Sigmoid colon (tissue), 7 donors: ENCODE measurements around the gene SLC3A2. TPM values are rescaled to one million over a fixed set of nuclear protein-coding genes. Genes with fewer than 3 reads are reported as not detected.
"Not testable (repeated sequence)": the region's sequence is repeated elsewhere in the genome, so short reads cannot be mapped to it uniquely, and the experiment has no call there.

Experiments
- DNase-seq: peaks from one replicate; pipeline ENCODE4 v3.0.0-alpha.2; 2019
- H3K27ac ChIP-seq, 4 donors: fragments of 200-600 bp; sonication (generic); one replicate each; pipeline ENCODE4 v1.5.1; 2016 to 2019; ENCODE audit warnings: mild to moderate bottlenecking in 1 of 4
- H3K27me3 ChIP-seq, 3 donors: fragments of 200-600 bp; sonication (generic); one replicate each; pipeline ENCODE4 v1.5.1; 2019; ENCODE audit warnings: mild to moderate bottlenecking in 1 of 3
- H3K36me3 ChIP-seq, 4 donors: fragments of 200-600 bp; sonication (generic); one replicate each; pipeline ENCODE4 v1.5.1; 2016 to 2019
- H3K4me1 ChIP-seq, 4 donors: fragments of 200-600 bp; sonication (generic); one replicate each; pipeline ENCODE4 v1.5.1; 2017 to 2019
- H3K4me3 ChIP-seq, 4 donors: fragments of 200-600 bp; sonication (generic); one replicate each; pipeline ENCODE4 v1.5.1; 2017 to 2019; ENCODE audit warnings: mild to moderate bottlenecking in 2 of 4, moderate library complexity in 1 of 4
- H3K9me3 ChIP-seq, 4 donors: fragments of 200-600 bp in 3 of 4; sonication (generic) in 3 of 4; one replicate each; pipeline versions ENCODE4 v1.5.1 to v1.6.1; 2013 to 2019
- CTCF ChIP-seq, 4 experiments: fragments of 450-650 bp in 3 of 4; fragments of 200-600 bp in 1 of 4; IDR thresholded peaks; one replicate each; pipeline ENCODE4 v1.5.1; 2016 to 2019; ENCODE audit warnings: antibody characterized with exemption in 4 of 4, mild to moderate bottlenecking in 3 of 4, moderate library complexity in 2 of 4
- EP300 ChIP-seq, 4 donors: sonication (generic); formaldehyde crosslinking; IDR thresholded peaks; one replicate each; pipeline ENCODE4 v1.6.1; 2017; ENCODE audit warnings: antibody characterized with exemption in 4 of 4
- POLR2A ChIP-seq, 2 donors: fragments of 450-650 bp; IDR thresholded peaks; one replicate each; pipeline ENCODE4 v1.6.1; 2016; ENCODE audit warnings: antibody characterized with exemption in 2 of 2, mild to moderate bottlenecking in 2 of 2, moderate library complexity in 2 of 2
- POLR2AphosphoS5 ChIP-seq, 4 donors: sonication (generic); formaldehyde crosslinking; IDR thresholded peaks; one replicate each; pipeline ENCODE4 v1.6.1; 2017; ENCODE audit warnings: antibody characterized with exemption in 4 of 4
- WGBS, 2 donors: extraction: QIAGEN DNeasy Blood & Tissue Kit; methylation state at CpG; one replicate each; pipeline ENCODE4 v1.1.7; 2013; 5-methylcytosine and 5-hydroxymethylcytosine counted together
- intact Hi-C: fragments of 100-400 bp; cut with DNase I; formaldehyde crosslinking; loops from one replicate; pipeline ENCODE4 v1.15.1; 2023
- polyA plus RNA-seq, 3 donors: library from polyadenylated mRNA; stranded (reverse); fragments of 200-250 nt; gene quantifications; one replicate each; pipeline ENCODE4 v1.2.3, GENCODE V29; 2013
- total RNA-seq, 4 donors: library from RNA; depleted of rRNA; stranded (reverse); fragments of >200 nt; gene quantifications; one replicate each; pipeline ENCODE4 v1.1.0, GENCODE V29; 2016
- donor health status: healthy with polysubstance abuse.
- donor health status: Bipolar disorder and iron deficiency.
- donor health status: healthy.

Gene SLC3A2
- total and polyA plus RNA-seq, 7 donors = 16.8 to 128 (median 47.9) TPM

GRCh38 chr11:62832336-62833234 is 48.1 kb upstream of the SLC3A2 start, which contains the start of gene TEX54:
TEX54 (minus strand) TSS chr11:62832841.
- no peaks in the 10 kb centered on the region for H3K27me3 ChIP-seq
- peaks cover 0 to 54% (median 45%) of the 10 kb centered on the region in 4 donors for H3K4me1 ChIP-seq
- intact Hi-C loops = loop anchor here (5.0 kb wide), 2 partner anchors 40 to 105 kb away; partner anchors contain the start of genes HNRNPUL2, TMEM223 and TTC9C
- DNase-seq = peak; percentile 75
- 9 to 20% methylated on average over 40 of the region's 40 CpGs for WGBS, 2 donors
- peaks cover 3 to 45% (median 12%) of the 10 kb centered on the region in 4 donors for H3K36me3 ChIP-seq
- TF ChIP-seq EP300 (IDR thresholded peaks at IDR 0.05) (no peak), POLR2AphosphoS5 (IDR thresholded peaks at IDR 0.05) (no peak), CTCF (IDR thresholded peaks at IDR 0.05) (no peak), POLR2A (IDR thresholded peaks at IDR 0.05) (no peak)
- peak within 1 kb of the TSS; percentile 95 to 99 (median 96) for H3K27ac ChIP-seq
- H3K4me3 ChIP-seq = peak within 1 kb of the TSS; percentile 77 to 90 (median 84)
- H3K9me3 ChIP-seq = no peaks in the 10 kb centered on the region

- Histone ChIP-seq H3K4me3 (no peak overlapping the region), H3K9me3 (no peaks in the 10 kb centered on the region), H3K27me3 (no peaks in the 10 kb centered on the region), H3K36me3 (peaks cover 0 to 35% (median 9%) of the 10 kb centered on the region in 4 donors), H3K4me1 (peaks cover 0 to 54% (median 37%) of the 10 kb centered on the region in 4 donors), H3K27ac (no peak overlapping the region)
- intact Hi-C loops = no loop called here
- 87 to 90% methylated on average over 8 of the region's 8 CpGs for WGBS, 2 donors
- TF ChIP-seq POLR2AphosphoS5 (IDR thresholded peaks at IDR 0.05) = no peak
- TF ChIP-seq CTCF (IDR thresholded peaks at IDR 0.05) = no peak
- no peak for TF ChIP-seq POLR2A (IDR thresholded peaks at IDR 0.05)
- no peak for DNase-seq
These were observed 45.4 kb upstream of the SLC3A2 start for GRCh38 chr11:62835336-62835735.

GRCh38 chr11:62839050-62839945 is 41.4 kb upstream of the SLC3A2 start, which contains the start of gene WDR74:
WDR74 (minus strand) TSS chr11:62839590; CDS start chr11:62839570, 20 bp downstream.
- WGBS, 2 donors = 0% methylated on average over 62 of the region's 62 CpGs
- Histone ChIP-seq H3K27me3 (no peaks in the 10 kb centered on the region), H3K4me3 (peak within 1 kb of the TSS; percentile 76 to 92 (median 87)), H3K36me3 (peaks cover 0 to 27% (median 3%) of the 10 kb centered on the region in 4 donors), H3K9me3 (no peaks in the 10 kb centered on the region), H3K4me1 (peaks cover 0 to 45% (median 27%) of the 10 kb centered on the region in 4 donors), H3K27ac (peak within 1 kb of the TSS; percentile 96 to 98 (median 98))
- peak; percentile 95 for DNase-seq
- intact Hi-C loops = no loop called here
- peak; percentile 79 to 87 for TF ChIP-seq POLR2A (IDR thresholded peaks at IDR 0.05)
- TF ChIP-seq POLR2AphosphoS5 (IDR thresholded peaks at IDR 0.05) = peak; percentile 98 to 99 (median 98)
- TF ChIP-seq CTCF (IDR thresholded peaks at IDR 0.05) = no peak
- TF ChIP-seq EP300 (IDR thresholded peaks at IDR 0.05) = peak in 1 of 4 donors; percentile 46

- WGBS, 2 donors = 0 to 1% methylated on average over 41 of the region's 41 CpGs
- H3K4me3 ChIP-seq = peak overlapping the region; percentile 76 to 92 (median 87)
These were observed 39.9 kb upstream of the SLC3A2 start for GRCh38 chr11:62840721-62841360.

More at GRCh38 chr11:62840721-62841360, 39.9 kb upstream of the SLC3A2 start:
- peak; percentile 90 for DNase-seq
- Histone ChIP-seq H3K27ac (peak overlapping the region; percentile 96 to 98 (median 98)), H3K4me1 (peaks cover 0 to 38% (median 27%) of the 10 kb centered on the region in 4 donors), H3K36me3 (peaks cover 0 to 12% (median 0%) of the 10 kb centered on the region in 4 donors)
- not testable (repeated sequence) for H3K27me3 ChIP-seq, H3K9me3 ChIP-seq
- intact Hi-C loops = loop anchor here (5.0 kb wide), 1 partner anchor 54 kb away; the partner anchor contains the start of gene TMEM179B
